HG02852 (cell line): ENCODE measurements around the gene MECR.
A peak's percentile ranks its signal among the peaks of the same experiment; 100 is the strongest.

Experiments used
- ATAC-seq: cut with Tn5 transposase; IDR thresholded peaks from one replicate; pipeline ENCODE4 v1.9.1; 2021; ENCODE audit warnings: mild to moderate bottlenecking, moderate library complexity; ENCODE audit not compliant: unreplicated experiment

The MECR gene, protein sequence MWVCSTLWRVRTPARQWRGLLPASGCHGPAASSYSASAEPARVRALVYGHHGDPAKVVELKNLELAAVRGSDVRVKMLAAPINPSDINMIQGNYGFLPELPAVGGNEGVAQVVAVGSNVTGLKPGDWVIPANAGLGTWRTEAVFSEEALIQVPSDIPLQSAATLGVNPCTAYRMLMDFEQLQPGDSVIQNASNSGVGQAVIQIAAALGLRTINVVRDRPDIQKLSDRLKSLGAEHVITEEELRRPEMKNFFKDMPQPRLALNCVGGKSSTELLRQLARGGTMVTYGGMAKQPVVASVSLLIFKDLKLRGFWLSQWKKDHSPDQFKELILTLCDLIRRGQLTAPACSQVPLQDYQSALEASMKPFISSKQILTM

DNA sequence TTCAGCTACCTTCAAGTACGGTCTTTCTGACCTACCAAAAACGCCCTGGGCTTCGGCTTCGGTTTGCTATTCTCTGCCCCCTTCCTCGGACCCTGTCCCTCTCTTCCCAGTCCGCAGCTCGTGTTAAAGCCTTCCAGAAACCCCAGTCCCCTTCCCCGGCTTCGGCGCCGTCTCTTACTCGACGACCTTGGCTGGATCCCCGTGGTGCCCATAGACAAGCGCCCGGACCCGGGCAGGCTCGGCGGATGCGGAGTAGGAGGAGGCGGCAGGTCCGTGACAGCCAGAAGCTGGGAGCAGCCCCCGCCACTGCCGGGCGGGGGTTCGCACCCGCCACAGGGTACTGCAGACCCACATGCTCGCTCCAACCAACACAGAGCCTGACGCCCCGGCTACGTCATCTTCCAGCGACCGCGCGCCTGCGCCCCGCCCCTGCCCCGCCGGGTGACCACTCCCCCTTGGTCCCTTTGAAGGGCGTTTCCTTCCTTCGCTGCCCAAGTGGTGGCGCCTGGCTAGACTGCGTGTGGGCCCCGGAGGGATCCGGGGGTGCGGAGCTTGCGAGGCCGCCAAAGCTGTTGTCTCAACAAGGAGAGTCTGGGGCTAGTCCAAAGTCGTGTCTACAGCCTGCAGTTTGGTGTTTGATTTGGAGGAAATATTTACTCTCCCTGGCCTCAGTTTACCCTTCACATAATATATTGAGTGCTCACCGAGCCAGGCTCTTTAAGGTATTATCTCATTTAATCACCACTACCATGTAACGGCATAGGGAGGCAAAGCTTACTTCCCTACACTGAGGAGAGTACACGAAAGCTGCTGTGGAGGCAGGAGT is at the start of gene MECR:
Gene MECR (minus strand): TSS at position 382 of the 826 bp plus-strand sequence. CDS start 28 bp downstream, at position 354.
- ATAC-seq: peak; percentile 94

DNA sequence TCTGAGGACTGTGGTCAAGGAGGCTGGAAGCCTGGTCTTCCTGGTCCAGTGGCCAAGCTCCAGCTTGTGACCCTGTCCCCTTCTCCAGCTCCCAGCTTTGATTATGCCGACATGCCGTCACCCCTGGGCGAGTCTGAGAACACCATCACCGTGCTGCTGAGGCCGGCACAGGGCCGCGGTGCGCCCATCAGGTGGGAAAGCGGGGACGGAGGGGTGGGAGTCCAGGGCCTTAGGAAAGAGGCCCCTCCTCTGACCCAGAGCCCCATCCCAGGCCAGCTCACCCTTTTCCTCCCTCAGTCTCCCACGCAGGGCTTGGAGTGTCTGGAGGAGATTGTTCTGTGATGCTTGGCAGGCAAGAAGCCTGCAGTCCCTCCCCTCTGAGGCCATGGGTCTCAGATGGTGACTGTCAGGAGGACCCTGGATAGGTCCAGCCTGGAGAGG is 49.2 kb upstream of the MECR start:
- ATAC-seq: no peak

DNA sequence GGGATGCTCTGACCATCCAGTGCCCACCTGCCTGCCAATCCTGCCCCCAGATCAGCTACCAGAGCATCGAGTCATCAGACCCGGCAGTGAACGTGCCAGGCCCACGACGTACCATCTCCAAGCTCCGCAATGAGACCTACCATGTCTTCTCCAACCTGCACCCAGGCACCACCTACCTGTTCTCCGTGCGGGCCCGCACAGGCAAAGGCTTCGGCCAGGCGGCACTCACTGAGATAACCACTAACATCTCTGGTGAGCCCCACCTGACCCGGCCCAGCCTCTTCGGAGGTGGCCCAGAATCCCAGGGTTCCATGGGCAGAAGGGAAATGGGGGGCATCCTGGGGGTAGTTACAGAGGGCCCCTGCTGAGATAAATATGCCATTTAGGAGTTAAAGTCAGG is 48.7 kb upstream of the MECR start:
- ATAC-seq: no peak

DNA sequence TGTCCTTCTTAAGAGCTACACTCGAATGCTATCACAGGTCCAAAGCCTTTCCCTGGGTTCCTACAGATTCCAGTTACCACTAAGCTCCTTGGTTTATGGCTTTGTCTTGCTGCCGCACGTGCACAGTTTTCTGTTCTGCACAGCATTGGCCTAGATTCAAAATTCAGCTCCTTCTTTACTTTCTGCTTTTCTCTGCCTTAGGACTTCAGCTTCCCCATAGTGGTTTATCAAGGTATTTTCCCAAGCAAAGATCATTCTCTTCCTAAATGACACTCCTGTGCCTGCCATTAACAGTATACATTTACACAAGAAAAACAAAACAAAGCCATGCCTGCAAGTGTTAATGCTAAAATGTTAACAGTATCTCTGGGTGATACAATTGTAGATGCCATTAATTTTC is 47.4 kb upstream of the MECR start:
- ATAC-seq: no peak

DNA sequence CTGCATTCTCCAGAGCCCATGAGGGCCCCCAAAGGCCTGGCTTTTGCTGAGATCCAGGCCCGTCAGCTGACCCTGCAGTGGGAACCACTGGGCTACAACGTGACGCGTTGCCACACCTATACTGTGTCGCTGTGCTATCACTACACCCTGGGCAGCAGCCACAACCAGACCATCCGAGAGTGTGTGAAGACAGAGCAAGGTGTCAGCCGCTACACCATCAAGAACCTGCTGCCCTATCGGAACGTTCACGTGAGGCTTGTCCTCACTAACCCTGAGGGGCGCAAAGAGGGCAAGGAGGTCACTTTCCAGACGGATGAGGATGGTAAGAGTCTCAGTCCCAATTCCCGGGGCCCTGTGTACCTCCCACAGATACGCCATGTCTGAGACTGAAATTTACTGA is 44.7 kb upstream of the MECR start:
- no peak for ATAC-seq

DNA sequence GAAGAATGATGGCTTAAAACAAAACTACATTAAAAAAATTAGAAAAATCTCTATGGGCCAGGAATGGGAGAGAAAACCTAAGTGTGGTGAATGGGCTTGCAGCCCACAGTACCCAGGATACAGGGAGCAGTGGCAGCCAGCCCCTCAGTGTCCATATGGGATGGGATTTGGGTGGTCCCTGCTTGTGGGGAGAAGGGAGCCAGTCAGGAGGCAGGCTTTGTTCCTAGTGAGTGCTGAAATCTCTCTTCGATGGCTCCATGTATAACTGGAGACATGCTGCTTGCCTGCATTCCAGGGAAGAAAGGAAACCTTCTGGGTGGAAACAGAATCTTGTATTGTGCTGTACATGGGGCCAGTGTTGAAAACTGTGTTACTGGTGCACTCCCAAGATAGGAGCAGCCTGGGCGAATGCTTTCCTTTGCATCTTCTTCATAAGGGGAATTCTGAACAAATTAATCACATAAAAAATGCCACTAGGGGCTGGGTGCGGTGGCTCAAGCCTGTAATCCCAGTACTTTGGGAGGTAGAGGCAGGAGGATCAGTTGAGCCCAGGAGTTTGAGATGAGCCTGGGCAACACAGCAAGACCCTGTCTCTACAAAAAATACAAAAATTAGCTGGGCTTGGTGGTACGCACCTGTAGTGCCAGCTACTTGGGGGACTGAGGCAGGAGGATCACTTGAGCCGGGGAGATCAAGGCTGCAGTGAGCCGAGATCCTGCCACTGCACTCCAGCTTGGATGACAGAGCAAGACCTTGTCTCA is 41.6 kb upstream of the MECR start:
- ATAC-seq: no peak

DNA sequence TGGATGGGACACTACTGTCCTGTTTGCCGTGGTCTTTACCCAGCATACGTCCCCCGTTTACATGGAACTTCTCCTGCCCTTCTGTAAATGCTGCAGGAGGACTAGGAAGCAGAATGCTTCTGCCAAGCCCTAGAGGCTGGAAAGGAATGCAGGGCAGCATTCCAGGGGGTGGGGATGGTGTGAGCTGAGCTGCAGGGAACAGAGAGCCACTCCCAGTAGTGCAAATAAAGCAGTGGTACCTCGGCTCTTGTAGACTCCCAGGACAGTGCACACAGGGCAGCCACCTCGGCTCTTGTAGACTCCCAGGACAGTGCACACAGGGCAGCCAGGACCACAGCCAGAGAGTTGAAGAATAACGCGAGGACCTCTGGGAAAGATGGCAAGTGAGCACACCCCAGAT is 41.0 kb upstream of the MECR start:
- no peak for ATAC-seq

DNA sequence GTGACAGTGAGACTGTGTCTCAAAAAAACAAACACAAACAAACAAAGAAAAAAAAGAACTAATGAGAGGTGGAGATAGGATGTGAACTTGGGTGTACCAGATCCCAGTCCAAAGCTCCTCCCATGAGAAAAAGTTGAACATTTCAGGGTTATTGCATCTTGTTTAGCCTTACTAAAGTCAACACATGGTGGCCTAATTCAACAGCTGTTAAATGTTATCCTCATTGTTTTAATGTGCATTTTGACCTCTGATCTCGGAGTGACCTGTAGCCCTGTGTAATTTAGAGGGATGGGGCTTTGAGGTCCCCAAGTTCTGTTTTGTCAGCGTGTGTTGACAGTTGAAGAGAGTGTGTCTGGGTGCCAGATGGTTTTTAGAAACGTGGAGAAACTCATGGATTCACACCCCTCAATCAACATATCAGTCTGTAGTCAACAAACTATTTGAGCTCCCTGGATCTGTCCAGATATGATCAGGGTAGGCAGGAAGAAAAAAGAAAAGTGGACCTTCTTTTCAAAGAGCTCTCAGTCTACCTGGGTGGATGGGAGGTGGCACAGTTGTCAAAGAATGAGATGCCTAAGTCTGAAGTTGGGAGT is 40.3 kb upstream of the MECR start:
- no peak for ATAC-seq

DNA sequence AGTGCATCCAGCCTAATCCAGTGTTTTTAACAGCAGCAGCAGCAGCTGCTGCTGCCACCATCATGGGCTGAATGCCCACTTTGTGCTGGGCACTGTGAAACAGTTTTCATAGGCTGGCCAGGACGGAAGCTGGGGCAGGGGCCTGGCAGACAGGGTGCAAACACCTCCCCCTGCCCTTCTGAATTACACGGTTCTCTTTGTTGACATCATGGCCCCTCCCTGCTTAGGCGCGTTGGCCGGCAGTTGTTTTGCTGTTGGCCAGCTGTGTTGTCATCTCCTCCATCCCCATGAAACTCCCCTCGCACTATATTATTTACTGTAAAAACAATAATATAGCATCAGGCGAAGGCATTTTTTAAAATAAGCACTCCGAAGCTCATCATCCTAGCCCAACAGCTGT is 38.6 kb upstream of the MECR start:
- no peak for ATAC-seq

DNA sequence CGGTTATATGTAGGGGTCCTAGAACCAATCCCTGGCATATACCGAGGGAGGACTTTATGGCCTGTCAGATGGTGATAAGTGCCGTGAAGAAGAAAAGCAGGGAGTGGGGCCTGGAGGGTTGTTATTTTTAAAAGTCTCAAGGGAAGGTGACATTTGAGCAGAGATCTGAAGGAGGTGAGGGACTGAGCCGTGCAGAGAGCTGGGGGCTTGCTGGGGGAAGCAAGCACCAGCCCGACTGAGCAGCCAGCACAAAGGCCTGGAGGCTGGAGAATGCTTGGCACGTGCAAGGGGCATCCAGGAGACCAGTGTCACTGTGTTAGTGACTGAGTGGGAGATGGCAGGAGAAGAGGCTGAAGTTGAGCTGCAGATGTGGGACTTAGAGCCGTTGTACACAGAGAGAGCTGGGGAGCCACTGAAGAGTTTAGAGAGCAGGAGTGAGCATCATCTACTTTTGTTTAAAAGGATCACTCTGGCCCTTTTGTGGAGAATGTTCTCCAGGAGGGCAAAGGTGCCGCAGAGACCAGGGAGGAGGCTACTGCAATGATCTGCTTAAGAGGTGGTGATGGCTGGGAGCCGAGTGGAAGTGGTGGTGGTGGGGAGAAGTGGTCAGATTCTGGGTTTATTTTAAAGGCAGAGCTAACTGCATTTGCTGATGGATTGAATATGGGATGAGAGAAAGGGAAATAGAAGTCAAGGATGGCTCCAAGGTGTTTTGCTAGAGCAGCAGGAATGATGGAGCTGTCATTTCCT is 36.8 kb upstream of the MECR start:
- ATAC-seq: no peak

DNA sequence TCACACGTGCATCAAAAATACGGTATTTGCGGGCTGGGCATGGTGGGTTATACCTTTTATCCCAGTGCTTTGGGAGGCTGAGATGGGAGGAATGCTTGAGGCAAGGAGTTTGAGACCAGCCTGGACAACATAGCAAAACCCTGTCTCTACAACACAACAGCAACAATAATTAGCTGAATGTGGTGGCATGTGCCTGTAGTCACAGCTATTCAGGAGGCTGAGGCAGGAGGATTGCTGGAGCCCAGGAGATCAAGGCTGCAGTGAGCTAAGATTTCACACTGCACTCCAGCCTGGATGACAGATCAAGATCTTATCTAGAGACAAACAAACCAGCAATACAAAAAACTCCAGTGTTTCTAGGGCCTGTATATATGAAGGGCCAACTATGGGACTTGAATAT is 36.2 kb upstream of the MECR start:
- ATAC-seq: no peak

DNA sequence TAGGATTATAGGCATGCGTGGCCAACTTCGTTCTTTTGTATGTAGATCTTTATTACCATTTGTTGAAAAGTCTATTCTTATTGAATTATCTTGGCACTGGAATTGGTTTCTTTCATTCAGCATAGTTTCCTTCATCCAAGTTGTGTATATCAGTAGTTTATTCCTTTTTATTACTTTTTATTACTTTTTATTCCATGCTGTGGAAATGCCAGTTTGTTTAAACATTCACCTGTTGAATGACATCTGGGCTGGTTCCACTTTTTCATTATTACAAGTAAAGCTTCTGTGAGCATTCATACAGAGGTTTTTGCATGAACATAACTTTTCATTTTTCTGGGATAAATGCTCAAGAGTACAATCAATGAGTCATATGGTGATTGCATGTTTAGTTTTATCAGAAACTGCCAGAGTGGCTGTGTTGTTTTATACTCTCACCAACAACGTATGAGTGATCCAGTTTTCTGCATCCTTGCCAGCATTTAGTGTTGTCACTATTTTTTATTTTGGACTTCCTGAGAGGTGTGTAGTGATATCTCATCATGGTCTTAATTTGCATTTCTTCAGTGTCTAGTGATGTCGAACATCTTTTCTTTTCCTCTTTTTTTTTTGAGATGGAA is 34.1 kb upstream of the MECR start:
- no peak for ATAC-seq

DNA sequence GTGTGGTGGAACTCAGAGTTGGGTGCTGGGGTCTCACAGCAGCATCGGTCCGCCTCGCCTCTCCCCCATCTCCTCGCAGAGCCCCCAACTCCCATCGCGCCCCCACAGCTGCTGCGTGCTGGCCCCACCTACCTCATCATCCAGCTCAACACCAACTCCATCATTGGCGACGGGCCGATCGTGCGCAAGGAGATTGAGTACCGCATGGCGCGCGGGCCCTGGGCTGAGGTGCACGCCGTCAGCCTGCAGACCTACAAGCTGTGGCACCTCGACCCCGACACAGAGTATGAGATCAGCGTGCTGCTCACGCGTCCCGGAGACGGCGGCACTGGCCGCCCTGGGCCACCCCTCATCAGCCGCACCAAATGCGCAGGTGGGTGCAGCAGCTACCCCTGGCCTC is 29.8 kb upstream of the MECR start:
- no peak for ATAC-seq

DNA sequence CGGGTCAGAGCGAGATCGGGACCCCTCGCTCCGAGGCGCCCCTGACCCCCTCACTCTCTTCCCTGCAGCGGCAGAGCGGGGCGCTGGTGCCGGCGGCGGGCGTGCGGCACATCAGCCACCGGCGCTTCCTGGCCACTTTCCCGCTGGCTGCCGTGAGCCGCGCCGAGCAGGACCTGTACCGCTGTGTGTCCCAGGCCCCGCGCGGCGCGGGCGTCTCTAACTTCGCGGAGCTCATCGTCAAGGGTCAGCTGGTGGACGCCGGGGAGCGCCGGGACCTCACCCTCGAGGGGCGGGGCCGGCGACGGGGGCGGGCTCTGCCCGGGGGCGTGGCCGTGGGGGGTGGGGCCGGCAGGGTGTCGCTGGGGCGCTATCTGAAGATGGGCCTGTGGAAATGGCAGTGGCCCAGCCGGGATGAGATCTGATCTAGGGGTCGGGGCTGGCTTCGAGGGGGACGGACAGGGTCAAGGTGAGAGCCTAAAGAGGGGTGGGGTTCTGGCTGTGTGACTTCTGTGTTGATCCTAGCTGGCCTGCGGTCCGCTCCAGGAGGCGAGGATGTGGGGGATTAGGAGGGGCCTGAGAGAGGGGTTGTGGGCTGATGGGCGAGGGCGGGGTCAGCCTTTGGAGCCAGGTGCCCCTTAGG is 29.2 kb upstream of the MECR start:
- ATAC-seq: no peak

DNA sequence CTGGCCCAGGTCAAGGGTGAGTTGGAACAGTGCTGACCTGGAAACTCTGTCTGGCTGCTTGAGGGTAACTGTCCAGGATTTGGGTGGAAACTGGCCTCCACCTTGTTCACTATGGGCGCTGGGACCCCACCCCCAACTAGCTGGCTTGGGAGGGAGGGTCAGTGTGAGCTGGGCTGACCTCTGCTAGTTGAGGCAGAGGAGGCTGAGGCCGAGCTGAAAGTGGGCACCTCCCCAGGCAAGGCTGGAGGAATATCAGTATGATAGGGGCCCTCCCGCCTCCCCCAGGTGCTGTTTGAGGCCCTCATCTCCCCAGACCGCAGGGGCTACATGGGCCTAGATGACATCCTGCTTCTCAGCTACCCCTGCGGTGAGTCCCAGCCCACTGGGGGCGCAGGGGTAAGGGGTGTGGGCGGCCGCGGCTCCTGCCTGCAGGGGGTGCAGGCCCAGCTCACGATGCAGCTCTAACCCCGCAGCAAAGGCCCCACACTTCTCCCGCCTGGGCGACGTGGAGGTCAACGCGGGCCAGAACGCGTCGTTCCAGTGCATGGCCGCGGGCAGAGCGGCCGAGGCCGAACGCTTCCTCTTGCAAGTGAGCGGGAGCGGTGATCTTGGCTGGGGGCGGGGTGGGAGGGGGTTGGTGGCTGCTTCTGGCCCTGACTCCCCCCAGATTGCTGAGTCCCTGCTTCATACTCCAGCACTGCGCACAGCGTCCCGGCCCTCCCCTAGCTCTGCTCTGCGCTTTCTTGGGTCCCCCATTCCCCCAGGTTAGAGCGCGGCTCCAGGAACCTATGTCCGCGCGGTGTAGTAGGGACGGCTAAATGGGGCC is 28.5 kb upstream of the MECR start:
- ATAC-seq: no peak

DNA sequence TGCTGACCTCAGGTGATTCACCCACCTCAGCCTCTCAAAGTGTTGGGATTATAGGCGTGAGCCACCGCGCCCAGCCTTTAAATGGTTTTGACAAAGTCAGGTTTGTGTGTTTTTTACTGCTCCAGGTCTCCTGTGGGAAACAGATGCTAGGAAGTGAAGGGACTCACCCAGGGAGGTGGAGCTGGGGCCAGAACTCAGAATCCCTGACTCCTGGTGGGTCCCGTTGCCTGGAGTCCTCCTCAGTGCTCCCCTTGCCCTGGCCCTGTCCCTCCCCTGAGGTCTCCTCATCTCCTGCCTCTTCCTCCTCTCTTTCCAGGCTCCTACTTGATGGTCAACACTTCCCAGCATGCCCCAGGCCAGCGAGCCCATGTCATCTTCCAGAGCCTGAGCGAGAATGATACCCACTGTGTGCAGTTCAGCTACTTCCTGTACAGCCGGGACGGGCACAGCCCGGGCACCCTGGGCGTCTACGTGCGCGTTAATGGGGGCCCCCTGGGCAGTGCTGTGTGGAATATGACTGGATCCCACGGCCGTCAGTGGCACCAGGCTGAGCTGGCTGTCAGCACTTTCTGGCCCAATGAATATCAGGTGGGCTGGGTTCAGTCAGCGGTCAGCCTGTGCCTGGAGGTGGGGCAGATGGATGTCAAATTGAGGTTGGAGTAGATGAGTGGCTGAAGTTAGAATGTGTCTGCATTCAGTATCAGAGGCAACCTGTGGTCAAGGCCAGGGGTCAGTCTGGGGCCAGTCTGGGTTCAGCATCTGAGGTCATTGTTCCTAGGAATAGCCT is 27.6 kb upstream of the MECR start:
- no peak for ATAC-seq

DNA sequence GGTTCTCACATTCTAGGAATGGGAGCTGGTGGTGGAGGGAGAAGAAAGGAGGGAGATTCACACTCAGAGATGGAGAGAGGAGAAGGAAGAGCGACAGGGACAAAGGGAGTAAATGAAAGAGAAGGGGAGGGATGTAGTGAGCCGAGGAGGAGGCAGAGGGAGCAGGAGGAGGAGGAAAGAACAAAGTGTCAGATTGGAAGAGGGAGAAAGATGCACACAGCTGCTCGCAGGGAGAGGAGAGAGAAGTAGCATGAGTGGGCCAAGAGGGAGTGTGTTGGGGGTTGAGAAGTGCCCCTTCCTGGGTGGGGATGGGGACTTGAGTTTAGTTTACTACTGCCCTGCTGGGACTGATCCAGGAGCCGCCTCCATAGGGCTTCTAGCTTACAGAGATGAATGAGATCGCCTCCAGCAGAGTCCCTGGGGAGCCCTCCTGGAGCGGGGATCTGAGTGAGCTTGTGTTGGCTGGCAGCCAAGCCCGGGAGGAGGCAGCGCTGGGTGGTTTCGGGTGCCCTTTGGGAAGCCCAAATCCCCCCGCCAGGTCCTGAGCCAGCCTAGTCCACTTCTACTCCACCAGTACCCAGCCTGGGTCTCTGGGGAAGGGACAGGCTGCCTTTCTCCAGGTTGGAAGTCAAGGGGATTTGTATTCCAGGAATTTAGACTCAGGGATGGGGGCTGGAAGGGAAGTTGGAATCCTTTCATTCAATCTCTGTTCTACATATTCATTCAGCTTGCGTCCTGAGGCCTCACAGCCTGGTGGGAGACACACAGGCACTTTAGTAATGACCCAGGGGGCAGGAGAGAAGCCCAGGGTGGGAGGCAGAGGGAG is 26.5 kb upstream of the MECR start:
- no peak for ATAC-seq
